Body of pancreas (tissue), 4 donors: Measurements from ENCODE around the gene WHRN. TPM values are rescaled to one million over a fixed set of nuclear protein-coding genes. Genes with fewer than 3 reads are reported as not detected.
A peak's percentile ranks its signal among the peaks of the same experiment; 100 is the strongest.

Source experiments
- ATAC-seq: fragments of 150-250 bp; one replicate; pipeline ENCODE4 v1.9.1; 2016
- DNase-seq, 4 donors: peaks; one replicate each; pipeline ENCODE4 v3.0.0-alpha.2; 2019
- H3K27ac ChIP-seq, 4 donors: fragments of 200-600 bp; sonication (generic); 1 replicate in 3 of 4; 2 replicates in 1 of 4; pipeline versions ENCODE4 v1.5.1 to v1.6.1; 2016 to 2019; ENCODE audit warnings: mild to moderate bottlenecking in 1 of 4, mixed read lengths in 1 of 4, moderate library complexity in 1 of 4
- H3K27me3 ChIP-seq, 2 donors: fragments of 200-600 bp; sonication (generic); one replicate each; pipeline ENCODE4 v1.6.0; 2016; ENCODE audit warnings: mild to moderate bottlenecking in 1 of 2
- H3K36me3 ChIP-seq, 2 donors: fragments of 200-600 bp; sonication (generic); replicated peaks in 1 of 2; 2 replicates each; pipeline ENCODE4 v1.5.1; 2016; ENCODE audit warnings: low read depth in 2 of 2; ENCODE audit not compliant: insufficient read depth in 1 of 2
- H3K4me1 ChIP-seq: fragments of 200-600 bp; sonication (generic); one replicate; pipeline ENCODE4 v1.6.0; 2016
- H3K4me3 ChIP-seq, 2 donors: fragments of 200-600 bp; sonication (generic); 1 replicate in 1 of 2; 2 replicates in 1 of 2; pipeline ENCODE4 v1.5.1; 2016 to 2019
- H3K9me3 ChIP-seq, 3 donors: fragments of 200-600 bp; sonication (generic); 1 replicate in 2 of 3; 2 replicates in 1 of 3; pipeline ENCODE4 v1.5.1; 2016
- CTCF ChIP-seq, 7 experiments: fragments of 450-650 bp in 4 of 7; fragments of 200-600 bp in 3 of 7; sonication (generic) in 3 of 7; IDR thresholded peaks; one replicate each; pipeline ENCODE4 v1.5.1; 2016 to 2019; ENCODE audit warnings: antibody characterized with exemption in 7 of 7
- POLR2A ChIP-seq, 3 donors: fragments of 450-650 bp; IDR thresholded peaks; one replicate each; pipeline ENCODE4 v1.6.1; 2016; ENCODE audit warnings: antibody characterized with exemption in 3 of 3, mild to moderate bottlenecking in 2 of 3
- WGBS, 2 donors: methylation state at CpG; one replicate each; pipeline ENCODE4 v1.1.5; 2017; 5-methylcytosine and 5-hydroxymethylcytosine counted together
- intact Hi-C: fragments of 100-400 bp; cut with DNase I; formaldehyde crosslinking; loops from one replicate; pipeline ENCODE4 v1.15.1; 2023
- total RNA-seq, 2 donors: library from RNA; depleted of rRNA; stranded (reverse); fragments of >200 nt; gene quantifications; one replicate each; pipeline ENCODE4 v1.1.0, GENCODE V29; 2016

The WHRN gene
- total RNA-seq, 2 donors from 2014 or later: 13.5 to 15.6 TPM

- intact Hi-C loops: no loop called here
- ATAC-seq (no peak), DNase-seq (no peak)
- Histone ChIP-seq H3K27me3 (no peaks in the 10 kb centered on the region), H3K27ac (no peak overlapping the region), H3K36me3 (no peaks in the 10 kb centered on the region), H3K4me3 (no peak overlapping the region), H3K9me3 (no peaks in the 10 kb centered on the region), H3K4me1 (no peaks in the 10 kb centered on the region)
- WGBS, 2 donors: 90 to 100% methylated on average over 2 of the region's 2 CpGs
- TF ChIP-seq POLR2A (IDR thresholded peaks at IDR 0.05) (no peak), CTCF (IDR thresholded peaks at IDR 0.05) (no peak)
Observed at GRCh38 chr9:114416906-114417305, 88.4 kb downstream of the WHRN start.

DNA sequence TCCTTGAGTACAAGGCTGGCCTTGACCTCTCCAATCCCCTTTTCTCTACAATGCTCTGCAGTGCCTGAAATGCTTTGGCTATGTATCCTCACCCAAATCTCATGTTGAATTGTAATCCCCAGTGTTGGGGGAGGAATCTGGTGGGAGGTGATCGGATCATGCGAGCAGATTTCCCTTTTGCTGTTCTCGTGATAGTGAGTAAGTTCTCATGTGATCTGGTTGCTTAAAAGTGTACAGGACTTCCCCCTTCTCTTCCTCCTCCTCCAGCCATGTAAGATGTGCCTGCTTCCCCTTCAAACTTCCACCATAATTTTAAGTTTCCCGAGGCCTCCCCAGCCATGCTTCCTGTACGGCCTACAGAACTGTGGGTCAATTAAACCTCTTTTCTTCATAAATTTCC lies 89.0 kb downstream of the WHRN start:
- Histone ChIP-seq H3K4me3 (no peak overlapping the region), H3K36me3 (no peaks in the 10 kb centered on the region), H3K27me3 (no peaks in the 10 kb centered on the region), H3K9me3 (no peaks in the 10 kb centered on the region), H3K4me1 (no peaks in the 10 kb centered on the region), H3K27ac (no peak overlapping the region)
- ATAC-seq (no peak), DNase-seq (no peak)
- 61 to 63% methylated on average over 5 of the region's 5 CpGs for WGBS, 2 donors
- no peak for TF ChIP-seq POLR2A (IDR thresholded peaks at IDR 0.05)
- TF ChIP-seq CTCF (IDR thresholded peaks at IDR 0.05): no peak
- intact Hi-C loops: no loop called here

- no peak for TF ChIP-seq CTCF (IDR thresholded peaks at IDR 0.05)
- TF ChIP-seq POLR2A (IDR thresholded peaks at IDR 0.05): no peak
- Histone ChIP-seq H3K4me1 (no peaks in the 10 kb centered on the region), H3K9me3 (no peaks in the 10 kb centered on the region), H3K4me3 (no peak overlapping the region), H3K36me3 (no peaks in the 10 kb centered on the region), H3K27ac (no peak overlapping the region), H3K27me3 (no peaks in the 10 kb centered on the region)
- ATAC-seq: no peak
- intact Hi-C loops: no loop called here
- no peak for DNase-seq
- WGBS, 2 donors: 53 to 59% methylated on average over 2 of the region's 2 CpGs
Observed at GRCh38 chr9:114414346-114414745, 90.9 kb downstream of the WHRN start.

DNA sequence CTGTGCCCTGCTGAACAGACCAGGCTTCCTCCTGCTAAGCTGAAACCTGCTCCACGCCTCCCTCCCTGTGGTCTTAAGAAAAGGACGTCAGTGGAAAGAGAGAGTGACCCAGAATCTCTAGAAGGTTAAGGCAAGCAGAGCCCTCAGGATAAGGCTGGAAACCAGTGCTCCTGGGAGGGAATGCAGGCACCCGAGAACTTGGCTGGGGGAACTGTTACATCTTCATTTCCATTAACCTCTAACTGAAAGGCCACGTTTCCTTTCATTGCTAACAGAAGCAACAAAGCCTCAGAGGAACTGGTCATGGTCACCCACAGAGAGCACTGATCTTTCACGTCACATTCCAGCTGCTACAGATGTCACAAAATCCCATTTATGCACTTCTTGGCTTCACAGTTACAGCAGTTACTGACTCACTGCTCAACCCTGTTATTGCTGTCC lies 91.4 kb downstream of the WHRN start:
- Histone ChIP-seq H3K27ac (no peak overlapping the region), H3K4me3 (no peak overlapping the region), H3K27me3 (no peaks in the 10 kb centered on the region), H3K36me3 (no peaks in the 10 kb centered on the region), H3K4me1 (no peaks in the 10 kb centered on the region), H3K9me3 (no peaks in the 10 kb centered on the region)
- ATAC-seq: peak; percentile 23
- WGBS, 2 donors: 69 to 77% methylated on average over 5 of the region's 5 CpGs
- intact Hi-C loops: no loop called here
- no peak for DNase-seq
- TF ChIP-seq CTCF (IDR thresholded peaks at IDR 0.05): no peak
- TF ChIP-seq POLR2A (IDR thresholded peaks at IDR 0.05): no peak

DNA sequence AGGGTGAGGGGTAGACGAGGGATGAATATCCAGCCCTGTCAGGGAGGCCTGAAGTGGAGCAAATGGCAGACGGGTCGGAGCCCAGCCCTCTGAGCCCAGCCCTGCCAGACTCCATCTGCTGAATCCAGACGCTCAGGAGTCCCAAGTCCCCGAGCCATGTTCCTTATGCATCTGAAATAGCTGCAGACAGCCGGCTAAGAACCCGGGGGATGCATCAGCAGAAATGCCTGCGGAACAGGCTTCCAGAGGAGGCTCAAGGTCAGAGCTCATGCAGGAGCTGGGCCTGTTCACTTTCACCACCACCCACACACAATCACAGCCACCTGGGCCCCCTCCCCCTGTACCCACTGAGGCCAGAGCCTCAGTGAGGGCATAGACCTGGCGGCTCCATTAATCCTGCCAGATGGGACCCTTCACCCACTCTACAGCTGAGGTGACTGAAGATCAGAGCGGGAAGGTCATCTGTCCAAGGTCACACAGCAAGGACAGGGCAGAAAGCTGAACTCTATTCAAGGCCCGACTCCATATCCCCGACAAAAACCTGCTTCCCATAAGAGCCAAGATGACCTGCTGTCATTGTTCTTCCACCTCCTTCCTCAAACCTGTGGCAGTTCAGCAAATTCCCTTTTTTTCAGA lies 93.1 kb downstream of the WHRN start:
- no peak for DNase-seq
- no peak overlapping the region for H3K4me3 ChIP-seq
- intact Hi-C loops: no loop called here
- ATAC-seq: no peak
- 86 to 88% methylated on average over 11 to 12 of the region's 12 CpGs for WGBS, 2 donors
- no peak overlapping the region for H3K27ac ChIP-seq
- H3K27me3 ChIP-seq: no peaks in the 10 kb centered on the region
- no peaks in the 10 kb centered on the region for H3K4me1 ChIP-seq
- no peaks in the 10 kb centered on the region for H3K9me3 ChIP-seq
- TF ChIP-seq POLR2A (IDR thresholded peaks at IDR 0.05): no peak
- TF ChIP-seq CTCF (IDR thresholded peaks at IDR 0.05): no peak
- no peaks in the 10 kb centered on the region for H3K36me3 ChIP-seq
